Lower leg skin (tissue), 4 donors: ENCODE results near the gene ATP8A2. TPM values are rescaled to one million over a fixed set of nuclear protein-coding genes. Genes with fewer than 3 reads are reported as not detected.

Experiments used
- DNase-seq, 2 donors: peaks; one replicate each; pipeline ENCODE4 v3.0.0-alpha.2; 2019; ENCODE audit warnings: low spot score in 2 of 2
- H3K4me3 ChIP-seq: fragments of 200-600 bp; sonication (generic); 2 replicates; pipeline ENCODE4 v1.5.1; 2017; ENCODE audit warnings: mild to moderate bottlenecking, low read depth; ENCODE audit not compliant: poor library complexity, severe bottlenecking
- CTCF ChIP-seq, 3 donors: fragments of 450-650 bp; IDR thresholded peaks; one replicate each; pipeline ENCODE4 v1.5.1; 2016; ENCODE audit warnings: antibody characterized with exemption in 3 of 3, mild to moderate bottlenecking in 3 of 3, moderate library complexity in 2 of 3
- POLR2A ChIP-seq, 2 donors: fragments of 450-650 bp; IDR thresholded peaks; one replicate each; pipeline ENCODE4 v1.6.1; 2016 to 2017; ENCODE audit warnings: antibody characterized with exemption in 2 of 2, mild to moderate bottlenecking in 1 of 2, moderate library complexity in 1 of 2
- WGBS, 2 donors: methylation state at CpG; one replicate each; pipeline ENCODE4 v1.1.5; 2018; 5-methylcytosine and 5-hydroxymethylcytosine counted together
- intact Hi-C: fragments of 100-400 bp; cut with DNase I; formaldehyde crosslinking; loops from one replicate; pipeline ENCODE4 v1.15.0; 2023; ENCODE audit warnings: low total_unique reads
- total RNA-seq, 4 donors: library from RNA; depleted of rRNA; stranded (reverse); fragments of >200 nt; gene quantifications; one replicate each; pipeline ENCODE4 v1.1.0, GENCODE V29; 2016

Gene ATP8A2
- total RNA-seq, 4 donors from 2014 or later: 0.05 to 0.23 TPM; not detected in 2

GRCh38 chr13:25887962-25888655 is 516.3 kb downstream of the ATP8A2 start:
- DNase-seq: no peak
- 85 to 88% methylated on average over 8 of the region's 8 CpGs for WGBS, 2 donors
- no peak for TF ChIP-seq POLR2A (IDR thresholded peaks at IDR 0.05)
- intact Hi-C loops: no loop called here
- no peak overlapping the region for H3K4me3 ChIP-seq

GRCh38 chr13:25890671-25891212 is 519.0 kb downstream of the ATP8A2 start:
- no peak for DNase-seq
- TF ChIP-seq CTCF (IDR thresholded peaks at IDR 0.05) (no peak), POLR2A (IDR thresholded peaks at IDR 0.05) (no peak)
- WGBS, 2 donors: 34 to 45% methylated on average over 4 of the region's 4 CpGs
- no peak overlapping the region for H3K4me3 ChIP-seq
- intact Hi-C loops: no loop called here

GRCh38 chr13:25898991-25899390 is 527.2 kb downstream of the ATP8A2 start:
- TF ChIP-seq POLR2A (IDR thresholded peaks at IDR 0.05): no peak
- no peak for TF ChIP-seq CTCF (IDR thresholded peaks at IDR 0.05)
- intact Hi-C loops: no loop called here
- 88 to 97% methylated on average over 7 of the region's 7 CpGs for WGBS, 2 donors
- no peak overlapping the region for H3K4me3 ChIP-seq
- DNase-seq: no peak

GRCh38 chr13:25899464-25899863 is 527.7 kb downstream of the ATP8A2 start:
- H3K4me3 ChIP-seq: no peak overlapping the region
- TF ChIP-seq POLR2A (IDR thresholded peaks at IDR 0.05) (no peak), CTCF (IDR thresholded peaks at IDR 0.05) (no peak)
- no peak for DNase-seq
- 78 to 81% methylated on average over 6 of the region's 6 CpGs for WGBS, 2 donors
- intact Hi-C loops: no loop called here

- intact Hi-C loops: no loop called here
- 67 to 73% methylated on average over 1 of the region's 1 CpG for WGBS, 2 donors
- H3K4me3 ChIP-seq: no peak overlapping the region
- DNase-seq: no peak
- TF ChIP-seq CTCF (IDR thresholded peaks at IDR 0.05): no peak
Observed at GRCh38 chr13:25899952-25900351, 528.2 kb downstream of the ATP8A2 start.

- no peak for DNase-seq
- no peak overlapping the region for H3K4me3 ChIP-seq
- WGBS, 2 donors: 31 to 45% methylated on average over 10 of the region's 10 CpGs
- intact Hi-C loops: no loop called here
- TF ChIP-seq POLR2A (IDR thresholded peaks at IDR 0.05) (no peak), CTCF (IDR thresholded peaks at IDR 0.05) (no peak)
Observed at GRCh38 chr13:25901460-25902376, 529.9 kb downstream of the ATP8A2 start.
